Effector CD4-positive, alpha-beta T cell (primary cell): ENCODE measurements around the gene FDXR.
"Not testable (repeated sequence)": the region's sequence is repeated elsewhere in the genome, so short reads cannot be mapped to it uniquely, and the experiment has no call there.

ENCODE experiments used
- DNase-seq: peaks from one replicate; pipeline ENCODE4 v3.0.0-alpha.2; 2020

Gene FDXR

DNA sequence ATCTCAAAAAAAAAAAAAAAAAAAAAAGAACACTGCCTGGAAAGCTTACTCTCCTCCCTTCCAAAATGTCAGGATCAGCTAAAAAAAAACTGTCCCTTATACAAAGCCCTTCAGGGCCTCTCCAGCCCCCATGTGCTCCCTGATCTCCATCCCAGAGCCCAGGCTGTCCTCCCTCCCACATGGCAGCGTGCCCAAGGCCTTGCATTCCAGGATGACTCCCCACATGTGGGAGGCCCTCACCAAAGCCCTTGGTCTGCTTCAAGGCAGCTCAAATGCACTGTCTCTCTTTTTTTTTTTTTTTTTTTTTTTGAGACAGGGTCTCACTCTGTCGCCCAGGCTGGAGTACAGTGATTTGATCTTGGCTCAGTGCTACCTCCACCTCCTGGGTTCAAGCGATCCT, 2.3 kb downstream of the FDXR start:
- DNase-seq = no peak

DNA sequence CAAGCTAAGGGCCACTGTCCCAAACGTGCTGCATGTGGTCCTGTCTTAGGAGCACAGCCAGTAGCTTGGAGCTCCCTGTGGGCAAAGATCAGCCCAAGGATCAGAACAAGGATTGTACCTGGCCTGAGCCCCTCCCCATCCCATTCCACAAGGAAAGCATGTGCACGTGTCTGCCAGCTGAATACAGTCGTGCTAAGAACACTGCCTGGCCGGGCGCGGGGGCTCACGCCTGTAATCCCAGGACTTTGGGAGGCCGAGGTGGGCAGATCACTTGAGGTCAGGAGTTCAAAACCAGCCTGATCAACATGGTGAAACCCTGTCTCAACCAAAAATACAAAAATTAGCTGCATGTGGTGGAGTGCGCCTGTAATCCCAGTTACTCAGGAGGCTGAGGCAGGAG, 2.8 kb downstream of the FDXR start:
- DNase-seq = not testable (repeated sequence)

DNA sequence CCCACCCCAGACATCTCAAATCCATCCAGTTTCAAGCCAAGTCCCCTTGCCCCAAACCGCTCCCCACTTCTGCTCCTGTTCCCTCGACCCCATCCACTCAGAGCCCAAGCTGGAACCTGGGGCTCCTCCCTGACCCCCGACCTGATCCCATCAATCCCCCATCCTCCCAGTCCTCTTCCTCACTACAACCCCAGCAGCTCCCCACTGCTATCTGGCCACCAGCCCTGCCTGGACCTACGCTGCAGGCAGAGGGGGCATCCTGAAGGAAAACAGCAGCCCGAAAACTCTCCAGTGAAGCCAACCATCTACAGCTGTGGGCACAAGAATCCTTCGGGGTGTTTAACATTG, 3.9 kb downstream of the FDXR start:
- DNase-seq = no peak

GRCh38 chr17:74868251-74868907, 4.4 kb downstream of the FDXR start:
- DNase-seq = no peak

DNA sequence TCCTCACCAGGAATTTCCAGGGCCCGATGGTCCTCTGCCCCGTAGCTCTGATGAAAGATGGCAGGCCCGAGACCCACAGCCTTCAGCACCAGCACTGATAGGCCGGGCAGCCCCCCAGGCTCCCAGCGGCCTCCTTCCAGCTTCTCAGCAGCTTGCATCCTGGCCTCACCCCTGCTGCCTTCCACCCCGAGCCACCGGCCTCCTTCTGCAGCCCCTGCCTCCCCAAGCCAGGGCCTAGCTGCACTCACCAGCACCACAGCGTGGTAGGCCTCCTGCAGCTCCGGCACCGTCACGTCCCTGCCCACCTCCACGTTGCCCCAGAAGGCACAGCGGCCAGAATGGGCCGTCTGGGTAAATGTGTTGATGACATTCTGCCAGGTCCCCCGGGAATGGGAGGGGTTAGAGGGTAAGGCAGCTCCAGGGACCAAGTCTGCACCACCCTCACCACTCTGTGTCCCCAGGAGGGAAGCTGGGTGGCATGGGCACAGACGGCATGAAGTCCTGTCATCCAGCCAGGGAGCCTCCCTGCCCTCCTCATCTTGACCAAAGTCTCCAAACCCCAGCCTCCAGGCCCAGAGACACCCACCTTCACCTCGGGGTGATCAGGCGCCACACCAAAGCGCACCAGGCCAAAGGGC, 6.5 kb downstream of the FDXR start:
- no peak for DNase-seq

GRCh38 chr17:74865504-74866197, 7.1 kb downstream of the FDXR start:
- DNase-seq = no peak

DNA sequence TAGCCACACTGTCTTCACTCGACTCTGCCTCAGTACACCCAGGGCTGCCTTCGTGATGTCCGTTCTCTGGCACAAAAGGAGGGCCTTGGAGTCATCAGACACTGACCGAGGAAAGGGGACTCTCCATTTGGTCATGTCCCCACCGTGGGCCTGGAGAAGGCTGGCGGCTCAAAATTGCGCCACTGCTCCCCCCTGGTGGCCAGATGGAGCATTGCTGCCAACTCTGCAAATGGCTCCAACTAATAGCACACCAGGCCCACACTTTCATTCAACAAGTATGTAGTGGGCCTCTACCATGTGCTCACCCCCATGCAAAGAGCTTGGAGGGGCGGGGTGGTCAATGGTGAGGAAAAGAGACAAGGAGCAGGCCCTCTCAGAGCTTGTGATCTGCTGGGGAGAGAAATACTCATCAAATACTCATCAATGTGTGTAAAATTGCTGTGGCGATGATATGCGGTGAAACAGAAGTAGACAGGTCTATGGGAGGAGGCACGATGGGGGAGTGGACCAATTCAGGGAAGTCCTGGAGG, 7.9 kb downstream of the FDXR start:
- DNase-seq = peak; percentile 58

GRCh38 chr17:74864297-74864865, 8.4 kb downstream of the FDXR start:
- DNase-seq = no peak

DNA sequence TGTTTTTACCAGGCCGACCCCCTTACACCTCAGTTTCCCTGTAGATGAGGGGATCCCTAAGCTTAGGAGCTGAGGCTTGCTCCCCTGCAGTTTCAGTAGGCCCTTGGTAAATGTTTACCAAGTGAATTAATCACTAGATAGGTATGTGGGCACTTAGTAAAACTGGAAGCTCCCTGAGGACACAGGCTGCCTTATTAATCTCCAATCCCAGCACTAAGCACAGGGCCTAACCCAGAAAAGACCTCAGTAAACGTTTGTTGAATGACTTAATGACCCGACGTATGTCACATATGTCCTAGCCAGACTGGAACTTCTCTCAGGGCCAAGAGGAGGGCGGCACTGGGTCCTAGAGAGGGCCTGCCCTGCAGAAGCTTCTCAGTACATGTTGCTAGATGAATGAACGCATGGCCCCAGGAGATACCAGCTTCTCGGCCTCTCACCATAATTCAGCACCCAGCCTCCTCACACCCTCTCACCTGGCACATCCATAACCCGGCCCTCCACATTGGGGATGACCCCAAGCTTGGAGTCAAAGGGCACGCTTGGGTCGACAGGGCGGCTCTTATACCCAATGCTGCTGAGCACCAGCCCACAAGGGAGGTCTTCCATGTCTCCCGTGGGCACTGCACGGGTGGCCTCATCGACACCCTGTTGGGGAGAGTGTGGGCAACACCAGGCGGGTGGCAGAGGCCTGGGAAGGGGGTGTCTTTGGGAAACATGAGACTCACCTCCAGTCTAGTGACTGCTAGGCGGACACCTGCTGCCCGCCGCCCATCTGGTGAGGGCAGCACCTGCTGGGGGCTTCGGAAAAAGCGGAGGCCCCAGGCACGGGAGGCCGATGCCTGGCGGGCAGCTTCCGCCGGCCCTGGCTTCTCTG, 9.1 kb downstream of the FDXR start:
- no peak for DNase-seq

GRCh38 chr17:74862919-74863318, 9.9 kb downstream of the FDXR start:
- DNase-seq = no peak

- DNase-seq = peak; percentile 58
Measured at GRCh38 chr17:74862108-74862901, 10.5 kb downstream of the FDXR start.

DNA sequence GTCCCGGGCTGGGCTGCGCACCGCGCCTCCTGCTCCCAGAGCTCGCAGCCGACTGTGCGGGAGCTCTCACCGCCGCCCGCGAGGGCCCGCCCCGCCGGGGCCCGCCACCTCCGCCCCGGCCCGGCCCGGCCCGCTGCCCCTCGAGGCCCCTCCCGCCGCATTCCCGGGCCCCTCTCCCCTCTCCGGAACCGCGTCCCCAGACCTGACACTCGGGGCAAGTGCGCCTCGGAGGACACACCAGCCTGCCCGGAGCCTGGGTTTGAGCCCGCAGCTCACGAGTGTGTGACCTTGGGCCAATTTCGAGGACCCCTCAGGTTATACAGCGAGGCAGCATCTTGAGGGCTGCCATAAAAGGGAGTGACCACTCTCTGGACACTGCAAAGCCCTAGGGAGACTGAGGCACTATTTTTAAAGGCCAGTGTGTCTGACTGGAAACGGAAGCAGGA, 11.1 kb downstream of the FDXR start:
- DNase-seq = no peak

DNA sequence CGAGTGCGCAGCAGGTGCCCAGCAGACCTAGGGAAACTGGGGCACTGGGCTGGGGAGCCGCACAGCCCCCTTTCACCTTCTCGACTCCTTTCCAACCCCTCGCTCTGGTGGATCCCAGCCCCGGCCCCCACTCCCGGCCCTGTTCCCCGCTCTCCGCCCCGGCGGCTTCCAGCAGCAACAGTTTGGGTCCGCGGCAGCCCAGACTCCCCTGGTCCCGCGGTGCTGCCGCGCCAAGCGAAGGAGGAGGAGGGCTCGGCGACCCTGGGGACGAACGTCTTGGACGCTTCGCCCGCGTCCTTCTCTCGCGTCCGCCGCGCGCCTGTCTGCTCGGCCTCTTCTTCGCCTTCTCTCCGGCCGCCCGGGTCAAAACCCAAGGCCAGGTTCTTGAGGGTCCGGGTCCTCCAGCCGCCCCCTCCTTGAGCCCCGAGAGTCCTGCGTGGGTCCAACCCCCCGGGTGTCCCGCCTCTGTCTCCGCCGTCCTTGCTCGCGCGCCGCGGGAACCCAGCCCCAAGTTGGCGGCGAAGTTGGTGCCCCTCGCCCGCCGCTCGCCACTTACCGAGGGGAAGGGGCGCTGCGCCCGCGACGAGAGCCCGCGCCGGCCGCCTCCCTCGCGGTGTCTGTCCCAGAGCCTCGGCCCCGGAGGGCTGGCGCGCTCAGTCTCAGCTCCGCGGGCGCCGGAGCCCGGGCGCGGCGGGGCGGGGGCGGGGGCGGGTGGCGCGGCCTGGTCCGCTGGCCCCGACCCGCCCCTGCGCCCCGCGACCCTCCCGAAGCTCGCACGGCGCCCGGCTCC, 11.7 kb downstream of the FDXR start:
- no peak for DNase-seq

- no peak for DNase-seq
Measured at GRCh38 chr17:74860229-74860871, 12.4 kb downstream of the FDXR start.

GRCh38 chr17:74859459-74860228, 13.2 kb downstream of the FDXR start, which contains the start of gene GRIN2C:
GRIN2C (minus strand) TSS chr17:74859885; CDS start chr17:74855092, 4,793 bp downstream.
- peak; percentile 21 for DNase-seq

DNA sequence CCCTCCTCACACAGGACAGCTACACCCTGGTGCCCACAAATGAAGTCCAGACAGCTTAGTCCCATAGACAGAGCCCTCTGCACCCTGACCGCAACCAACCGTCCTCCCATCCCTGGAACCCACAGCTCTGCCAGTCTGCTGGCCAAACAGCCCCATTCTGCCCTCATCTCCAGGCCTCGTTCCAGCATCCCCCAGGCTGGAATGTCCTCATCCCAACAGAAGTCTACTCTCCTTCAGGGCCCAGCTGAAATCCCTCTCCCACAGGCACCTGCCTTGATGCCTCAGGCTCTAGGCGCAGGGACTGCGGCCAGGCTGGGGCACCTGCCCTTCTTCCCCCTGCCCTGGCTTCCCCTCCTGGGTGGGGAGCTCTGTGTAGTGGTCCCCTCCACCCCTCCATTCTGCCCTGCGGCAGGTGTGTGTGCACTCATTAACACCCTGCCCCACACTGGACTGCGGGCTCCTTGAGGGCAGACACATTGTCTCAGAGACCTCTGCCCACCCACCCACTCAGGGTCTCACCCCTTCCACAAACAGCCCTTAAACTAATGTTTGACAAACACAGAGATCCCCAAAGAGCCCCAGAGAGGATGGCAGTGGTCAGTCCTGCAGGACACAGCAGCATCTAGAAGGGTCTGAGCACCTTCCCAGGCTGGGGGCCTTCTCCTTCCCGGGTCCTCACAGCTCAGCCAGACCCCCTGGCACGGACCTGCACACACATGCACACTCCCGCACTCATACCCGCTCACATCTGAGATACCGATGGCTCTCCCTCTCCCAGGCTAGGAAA, 13.9 kb downstream of the FDXR start:
- no peak for DNase-seq

DNA sequence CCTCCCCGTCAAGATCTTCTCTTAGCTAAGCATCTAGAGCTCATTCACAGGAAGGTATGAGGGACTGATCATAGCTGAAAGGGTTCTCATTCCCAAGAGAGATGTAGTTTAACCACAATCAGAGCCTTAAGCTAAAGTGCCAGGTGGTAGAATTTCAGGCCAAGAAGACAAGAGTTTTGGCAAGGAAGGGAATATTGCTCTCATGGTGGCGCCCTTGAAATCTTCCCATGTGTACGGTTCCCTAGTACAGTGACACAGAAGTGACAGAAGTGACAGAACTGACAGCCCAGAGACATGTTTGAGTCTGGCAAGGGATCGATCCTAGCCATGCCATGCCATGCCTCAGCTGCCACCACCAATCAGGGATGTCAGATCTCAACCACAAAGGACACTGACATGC, 15.6 kb downstream of the FDXR start:
- DNase-seq = no peak

DNA sequence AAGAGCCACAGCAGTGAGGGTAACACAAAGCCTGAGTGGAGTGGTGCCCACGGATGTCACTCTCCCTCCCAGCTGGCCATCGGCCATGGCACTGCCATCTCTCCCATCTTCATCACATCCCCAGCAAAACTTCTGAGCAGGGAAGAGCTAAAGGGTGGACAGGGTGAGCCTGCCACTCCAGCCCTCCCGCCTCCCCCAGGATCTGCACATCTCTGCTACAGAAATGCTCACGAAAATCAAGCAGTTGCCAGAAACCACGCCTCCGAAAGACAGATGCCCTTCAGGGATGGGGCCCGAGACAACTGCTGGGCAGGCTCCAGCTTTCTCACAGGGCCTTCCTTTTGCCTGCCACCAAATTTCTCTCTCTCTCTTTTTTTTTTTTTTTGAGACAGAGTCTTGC, 16.7 kb downstream of the FDXR start:
- no peak for DNase-seq

- DNase-seq = no peak
Measured at GRCh38 chr17:74855323-74855722, 17.5 kb downstream of the FDXR start.
